GM21381 (cell line): ENCODE measurements around the gene SCTR.
"Not testable (repeated sequence)": the region's sequence is repeated elsewhere in the genome, so short reads cannot be mapped to it uniquely, and the experiment has no call there.

Experiments
- ATAC-seq: cut with Tn5 transposase; IDR thresholded peaks from one replicate; pipeline ENCODE4 v1.9.1; 2021; ENCODE audit warnings: mild to moderate bottlenecking, moderate library complexity; ENCODE audit not compliant: unreplicated experiment

The SCTR gene

DNA sequence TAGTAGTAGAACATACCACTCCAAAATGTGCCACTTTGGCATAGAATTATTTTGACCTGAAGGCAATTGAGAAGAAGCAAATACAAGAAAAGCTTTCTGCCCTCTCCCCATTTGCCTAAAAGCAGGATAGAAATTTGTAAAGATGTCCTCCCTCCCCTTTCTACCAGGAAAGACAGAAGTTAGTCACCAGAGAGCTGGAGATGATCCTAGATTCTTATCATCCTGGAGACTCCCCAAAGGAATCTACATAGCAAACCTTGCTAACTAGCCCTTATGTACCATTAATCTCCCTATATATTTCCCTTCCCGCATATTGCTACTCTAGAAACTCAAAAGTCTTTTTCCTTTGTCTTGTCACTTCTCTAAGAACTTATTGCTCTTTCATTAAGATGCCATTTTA is 105.2 kb downstream of the SCTR start:
- ATAC-seq, result no peak

DNA sequence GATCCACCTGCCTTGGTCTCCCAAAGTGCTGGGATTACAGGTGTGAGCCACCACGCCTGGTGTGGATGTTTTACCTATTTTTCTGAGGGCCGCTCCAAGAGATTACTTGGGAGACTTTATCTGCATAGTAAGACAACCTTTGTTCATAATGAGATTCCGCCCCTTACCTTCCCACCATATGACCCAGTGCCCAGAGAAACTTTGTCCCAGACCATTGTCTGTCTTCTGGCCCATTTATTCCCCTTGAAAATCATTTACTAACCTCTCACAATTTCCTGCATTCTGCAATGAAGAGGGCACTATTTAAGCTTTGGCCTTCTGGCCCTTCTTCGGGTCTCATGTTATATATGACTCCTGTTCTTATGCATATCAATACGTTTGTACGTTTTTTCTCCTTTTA is 106.4 kb downstream of the SCTR start:
- ATAC-seq, result no peak

DNA sequence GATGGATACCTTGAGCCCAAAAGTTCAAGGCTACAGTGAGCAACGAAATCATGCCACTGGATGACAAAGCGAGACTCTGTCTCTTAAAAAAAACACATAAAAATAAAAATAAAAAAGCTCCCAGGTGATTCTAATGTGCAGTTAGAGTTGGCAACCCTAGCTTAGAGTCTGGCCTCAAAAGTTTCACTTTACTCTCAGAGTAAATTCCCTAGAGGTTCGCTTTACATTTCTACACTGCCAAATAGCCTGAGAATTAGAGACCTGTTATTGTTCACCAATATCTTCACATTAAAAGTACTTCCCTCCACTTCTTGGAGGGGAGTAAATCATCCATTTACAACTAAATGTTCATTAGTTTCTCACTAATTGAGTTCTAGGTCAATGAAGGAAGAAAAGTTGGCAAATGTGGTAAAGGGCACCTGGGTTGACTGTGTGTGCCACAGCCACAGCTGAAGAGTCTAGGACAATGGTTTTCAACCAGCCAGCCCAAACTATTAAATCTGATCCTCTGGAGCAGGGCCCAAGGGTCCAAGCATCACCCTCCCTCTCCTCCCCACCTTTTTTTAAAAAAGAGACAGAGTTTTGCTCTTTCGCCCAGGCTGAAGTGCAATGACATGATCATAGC is 107.9 kb downstream of the SCTR start:
- no peak for ATAC-seq

DNA sequence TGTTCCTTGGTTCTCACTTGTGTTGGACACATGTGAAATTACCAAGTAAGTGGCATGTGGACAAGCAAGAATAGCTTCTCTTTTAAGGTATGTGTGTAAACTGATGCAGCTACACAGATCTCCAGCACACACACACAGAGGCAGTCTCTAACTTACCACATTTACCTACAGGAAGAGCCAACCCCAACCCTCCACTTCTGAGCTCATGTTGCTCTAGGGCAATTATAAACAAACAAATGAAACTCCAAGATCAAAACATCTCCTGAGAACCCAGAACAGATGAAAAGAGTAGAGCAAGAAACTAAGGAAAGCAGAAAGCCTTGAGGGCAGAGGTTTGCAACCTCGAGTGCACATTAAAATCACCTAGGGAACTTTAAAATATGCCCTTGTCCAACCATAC is 108.7 kb downstream of the SCTR start:
- no peak for ATAC-seq

DNA sequence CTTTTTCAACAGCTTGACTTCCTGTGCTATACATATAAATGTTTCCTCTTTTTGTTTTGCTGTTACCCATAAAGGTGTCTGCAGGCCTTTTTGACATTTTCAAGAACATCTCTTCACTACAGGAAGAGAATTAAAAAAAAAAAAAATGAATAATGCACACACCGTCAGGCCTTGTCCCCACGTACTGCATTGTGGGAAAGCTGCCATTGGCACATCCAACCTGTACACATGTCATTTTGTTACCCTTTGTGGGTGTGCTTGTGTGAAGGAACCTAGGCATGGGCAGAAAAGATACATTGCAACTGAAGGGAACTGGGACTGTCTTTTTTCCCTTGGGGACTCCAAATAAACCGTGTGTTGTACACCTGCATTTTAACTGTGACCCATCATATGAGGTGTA is 109.4 kb downstream of the SCTR start:
- no peak for ATAC-seq

DNA sequence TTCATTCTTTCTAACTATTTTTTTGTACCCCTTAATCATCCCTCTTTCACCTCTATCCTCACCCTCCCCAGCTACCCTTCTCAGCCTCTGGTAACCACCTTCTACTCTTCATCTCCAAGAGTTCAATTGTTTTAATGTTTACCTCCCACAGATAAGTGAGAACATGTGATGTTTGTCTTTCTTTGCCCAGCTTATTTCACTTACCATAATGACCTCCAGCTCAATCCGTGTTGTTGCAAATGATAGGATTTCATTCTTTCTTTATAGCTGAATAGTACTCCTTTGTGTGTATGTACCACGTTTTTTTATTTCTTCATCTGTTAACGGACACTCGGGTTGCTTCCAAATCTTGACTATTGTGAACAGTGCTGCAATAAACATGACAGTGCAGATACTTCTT is 114.8 kb downstream of the SCTR start:
- no peak for ATAC-seq

DNA sequence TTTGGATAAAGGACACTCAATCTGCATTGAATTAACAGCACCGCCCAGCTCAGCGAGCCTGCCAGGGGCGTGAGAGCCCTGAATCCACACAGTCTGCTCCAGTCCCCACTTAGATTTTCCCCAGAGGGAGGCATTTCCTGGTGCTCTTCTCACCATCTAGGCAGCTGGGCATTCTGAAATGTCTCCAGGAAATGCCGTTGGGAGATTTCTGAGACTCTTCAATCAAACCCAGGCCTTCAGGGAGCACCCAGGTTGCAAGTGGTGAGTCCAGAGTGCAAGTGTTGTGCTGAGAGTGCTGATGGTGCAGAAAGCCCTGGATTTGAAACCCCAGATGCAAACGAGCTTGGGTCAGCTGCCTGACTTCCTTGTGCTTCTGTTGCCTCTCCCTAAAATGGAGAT is 116.1 kb downstream of the SCTR start:
- no peak for ATAC-seq

DNA sequence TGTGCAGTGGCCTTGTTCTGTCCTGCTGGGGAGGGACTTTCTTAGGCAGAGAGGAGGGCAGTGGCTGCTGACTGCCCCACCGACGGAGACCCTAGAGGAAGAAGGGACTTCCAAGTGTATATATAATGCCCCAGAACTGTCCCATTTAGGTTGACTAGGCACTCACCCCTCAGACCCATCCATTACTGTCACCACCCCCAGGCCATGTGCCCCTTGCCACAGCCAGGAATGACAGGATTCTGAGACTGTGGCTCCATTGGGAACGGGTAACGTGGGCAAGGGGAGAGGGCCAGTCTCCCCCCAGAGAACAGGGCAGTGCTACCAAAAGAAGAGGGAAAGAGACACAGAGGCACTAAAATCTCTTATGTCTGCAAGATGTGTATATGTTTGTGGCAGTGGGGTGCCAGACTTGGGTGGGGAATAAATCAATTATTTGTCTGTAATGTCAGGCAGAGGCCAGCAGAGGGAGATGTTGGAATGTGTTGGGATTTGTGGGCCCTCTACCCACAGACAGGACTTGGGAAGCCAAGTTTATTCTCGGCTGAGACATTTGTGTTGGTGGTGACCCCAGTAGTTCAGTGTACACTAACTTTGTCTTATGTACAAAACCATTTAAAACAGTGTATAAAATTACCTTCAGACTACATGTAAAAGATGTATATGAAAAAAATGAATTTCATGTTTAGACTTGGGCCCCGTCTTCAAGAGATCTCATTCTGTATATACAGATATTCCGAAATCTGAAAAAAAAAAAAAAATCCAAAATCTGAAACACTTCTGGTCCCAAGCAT is 116.7 kb downstream of the SCTR start:
- no peak for ATAC-seq

DNA sequence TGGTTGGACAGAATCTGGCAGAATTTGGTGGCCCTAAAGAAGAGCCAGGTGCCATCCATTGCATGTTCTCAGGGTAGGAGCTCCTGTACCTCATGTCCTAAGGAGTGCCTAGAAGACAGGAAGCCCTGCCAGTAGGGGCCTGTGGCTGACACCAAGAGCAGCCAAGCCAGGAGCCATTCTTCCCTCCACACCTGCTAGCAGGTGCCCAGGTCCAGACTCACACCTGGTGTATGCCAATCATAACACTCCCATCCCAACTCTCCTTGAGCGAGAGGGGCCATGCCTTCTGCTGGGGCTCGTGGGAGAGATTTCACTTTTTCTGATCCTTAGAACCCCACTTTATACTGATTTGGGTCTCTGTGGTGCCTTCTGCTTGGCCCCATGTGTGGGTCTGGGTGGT is 119.1 kb downstream of the SCTR start:
- no peak for ATAC-seq

DNA sequence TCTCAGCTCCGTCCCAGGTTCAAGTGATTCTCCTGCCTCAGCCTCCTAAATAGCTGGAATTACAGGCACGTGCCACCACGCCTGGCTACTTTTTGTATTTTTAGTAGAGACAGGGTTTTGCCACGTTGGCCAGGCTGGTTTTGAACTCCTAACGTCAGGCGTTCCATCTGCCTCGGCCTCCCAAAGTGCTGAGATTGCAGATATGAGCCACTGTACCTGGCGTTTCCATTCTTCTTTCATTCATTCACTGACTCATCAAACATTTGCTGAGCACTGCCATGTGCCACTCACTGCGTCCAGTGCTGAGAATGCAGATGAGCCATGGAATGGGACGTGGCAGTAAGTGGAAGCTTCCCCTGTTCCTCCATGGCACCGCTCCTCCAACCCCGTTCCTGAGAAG is 120.7 kb downstream of the SCTR start:
- not testable (repeated sequence) for ATAC-seq

DNA sequence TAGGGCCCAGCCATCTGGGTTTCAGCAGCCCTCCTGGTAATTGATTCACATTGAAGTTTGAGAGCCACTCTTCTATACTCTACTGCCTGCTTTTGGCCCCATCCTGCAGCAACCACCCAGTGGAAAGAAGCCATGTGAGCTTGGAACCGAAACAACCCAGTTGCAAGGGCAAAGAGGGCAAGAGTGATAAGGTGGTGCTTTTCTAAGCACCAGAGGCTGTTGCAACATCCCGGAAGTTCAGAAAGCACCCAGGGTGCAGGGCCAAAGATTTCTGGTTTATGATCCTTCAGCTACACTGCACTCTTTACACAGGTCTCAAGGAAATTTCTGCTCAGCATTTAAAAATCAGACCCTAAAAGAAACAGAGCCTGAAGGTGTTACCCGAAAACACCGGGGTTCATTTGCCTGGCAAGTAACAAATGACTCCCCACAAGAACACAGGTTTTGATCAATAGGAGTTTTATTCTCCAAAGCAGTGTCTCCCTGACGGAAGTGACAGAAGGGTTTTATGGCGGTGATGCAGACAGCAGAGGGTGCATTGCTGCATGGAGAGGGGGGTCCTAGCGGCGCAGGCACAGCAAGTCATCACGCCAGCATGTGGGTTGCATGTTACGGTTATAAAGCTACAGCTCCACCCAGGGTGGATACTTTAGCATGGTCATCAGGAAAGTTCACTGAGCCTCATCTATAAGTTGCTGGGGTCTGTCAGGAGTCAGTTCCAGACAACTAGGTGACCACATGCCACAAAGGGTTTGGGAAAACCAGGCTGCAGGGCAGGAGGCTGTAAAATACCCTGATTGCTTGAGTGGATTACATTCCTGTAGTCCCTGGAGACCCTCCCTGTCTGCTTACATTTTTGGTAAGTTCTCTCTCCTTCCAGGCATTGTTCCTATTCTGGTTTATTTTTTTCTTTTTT is 121.4 kb downstream of the SCTR start:
- no peak for ATAC-seq

DNA sequence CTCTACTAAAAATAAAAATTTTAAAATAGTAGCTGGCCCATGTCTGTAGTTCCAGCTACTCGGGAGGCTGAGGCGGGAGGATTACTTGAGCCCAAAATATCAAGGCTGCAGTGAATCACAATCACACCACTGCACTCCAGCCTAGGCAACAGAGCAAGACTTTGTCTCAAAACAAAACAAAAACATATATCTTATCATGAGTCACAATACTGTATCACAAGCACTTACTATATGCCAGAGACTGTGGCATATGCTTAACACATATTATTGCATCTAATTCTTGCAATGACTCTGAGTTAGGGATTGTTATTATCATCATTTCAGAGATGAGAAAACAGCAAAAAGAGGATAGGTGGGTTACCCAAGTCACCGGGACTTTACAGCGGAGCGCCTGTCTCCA is 122.2 kb downstream of the SCTR start:
- ATAC-seq, result no peak

DNA sequence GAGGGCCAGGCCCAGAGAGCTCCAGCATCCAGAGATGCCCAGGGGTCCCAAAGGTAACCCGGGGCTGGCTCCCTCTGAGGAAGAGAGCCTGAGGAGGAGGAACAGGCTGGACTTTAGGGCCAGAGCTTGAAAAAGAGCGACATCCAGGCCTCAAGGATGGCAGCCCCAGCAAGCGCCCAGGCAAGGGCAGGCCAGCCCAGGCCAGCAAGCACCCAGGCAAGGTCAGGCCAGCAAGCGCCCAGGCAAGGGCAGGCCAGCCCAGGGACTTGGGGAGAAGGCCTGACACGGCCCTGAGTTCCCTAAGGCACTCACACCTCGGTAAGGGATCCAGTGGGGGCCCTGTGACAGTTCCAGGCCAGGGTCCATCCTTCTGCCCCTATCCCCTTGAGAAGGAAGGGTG is 127.1 kb downstream of the SCTR start:
- no peak for ATAC-seq

DNA sequence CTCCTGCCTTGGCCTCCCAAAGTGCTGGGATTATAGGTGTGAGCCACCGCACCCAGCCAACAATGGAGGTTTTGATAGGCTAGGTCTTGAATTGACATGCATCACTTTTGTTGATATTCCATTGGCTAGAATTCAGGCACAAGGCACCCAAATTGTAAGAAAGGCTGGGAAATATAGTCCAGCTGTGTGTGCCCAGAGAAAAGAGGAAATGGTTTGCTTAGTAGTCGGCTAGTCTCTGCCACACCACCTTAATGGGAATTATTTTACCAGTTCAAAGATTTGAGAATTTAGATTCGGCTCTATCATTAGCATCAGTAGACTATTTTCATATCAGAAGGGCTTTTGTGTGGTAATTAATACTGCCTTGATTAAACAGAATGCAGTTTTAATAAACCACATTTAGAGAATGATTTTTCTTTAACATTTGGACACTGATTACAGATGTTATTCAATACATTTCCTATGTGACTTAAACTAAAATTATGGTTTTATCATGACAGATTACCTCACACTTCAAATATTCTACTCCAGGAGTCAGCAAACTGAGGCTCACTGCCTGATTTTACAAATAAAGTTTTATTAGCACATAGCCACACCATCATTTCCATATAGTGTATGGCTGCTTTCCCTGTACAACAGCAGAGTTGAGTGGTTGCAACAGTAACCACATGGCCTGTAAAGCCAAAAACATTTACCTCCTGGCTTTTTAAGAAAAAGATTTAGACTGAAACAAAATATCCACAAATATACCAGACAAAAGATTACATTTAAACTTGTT is 130.1 kb downstream of the SCTR start:
- ATAC-seq, result no peak
